HK-2 (cell line): Measurements from ENCODE around the gene GCH1.

Experiments
- DNase-seq: peaks from one replicate; pipeline ENCODE4 v3.0.0-alpha.2; 2018; ENCODE audit not compliant: unreplicated experiment

Gene GCH1

DNA sequence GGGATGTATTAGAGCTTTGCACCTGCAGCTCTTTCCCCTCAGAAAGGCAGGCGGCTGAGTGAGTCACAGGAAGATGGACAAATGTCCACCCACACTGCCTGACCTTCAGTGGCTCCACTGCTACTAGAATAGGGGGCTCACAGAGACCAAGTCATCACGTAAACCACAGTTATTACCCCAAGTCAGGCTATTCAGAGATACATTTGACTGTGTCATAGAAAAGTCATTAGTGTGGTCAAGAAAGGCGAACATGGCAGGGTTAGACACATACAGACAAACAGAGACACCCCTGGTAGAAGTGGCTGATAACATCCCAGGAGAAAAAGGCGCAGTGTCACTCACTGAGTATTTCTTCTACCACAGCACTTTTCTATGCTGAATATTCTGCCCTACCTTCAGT, 36.0 kb downstream of the GCH1 start:
- no peak for DNase-seq

DNA sequence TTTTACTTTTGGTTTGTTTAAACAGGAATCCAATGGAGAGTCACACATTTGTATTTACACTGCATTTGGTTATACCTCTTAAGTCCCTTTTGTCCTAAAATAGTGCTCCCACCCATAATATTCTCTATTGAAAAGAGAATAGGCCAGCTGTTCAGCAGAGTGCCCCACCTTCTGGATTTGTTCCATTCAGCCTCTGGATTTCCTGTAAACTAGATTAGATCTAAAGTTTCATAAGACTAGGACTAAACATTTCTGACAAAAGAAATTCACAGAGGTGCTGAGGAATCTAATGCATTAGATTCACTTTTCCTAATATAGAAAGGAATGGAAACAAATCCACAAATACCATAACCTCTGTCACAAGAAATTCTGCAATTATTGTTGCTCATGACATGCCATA, 38.1 kb downstream of the GCH1 start:
- DNase-seq = no peak

DNA sequence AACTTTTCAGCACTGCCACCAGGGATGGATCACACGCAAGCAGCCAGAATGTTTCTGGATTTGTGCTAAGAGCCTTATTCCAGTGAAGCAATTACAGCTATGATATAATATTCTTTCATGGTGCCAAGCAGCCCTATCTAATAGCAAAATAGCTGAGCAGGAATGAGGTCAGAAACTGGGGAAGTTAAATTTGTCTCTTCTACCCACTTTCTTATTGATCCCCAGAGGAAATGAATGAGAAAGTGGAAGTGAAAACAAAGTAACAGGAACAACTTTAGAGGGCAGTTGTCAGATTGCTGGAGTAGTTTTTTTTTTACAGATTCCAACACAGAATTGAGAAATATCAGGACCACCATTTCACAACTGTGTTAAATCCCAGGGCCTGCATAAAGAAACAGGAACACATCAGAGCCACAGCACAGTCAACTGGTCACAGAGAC, 44.8 kb downstream of the GCH1 start:
- DNase-seq = no peak

DNA sequence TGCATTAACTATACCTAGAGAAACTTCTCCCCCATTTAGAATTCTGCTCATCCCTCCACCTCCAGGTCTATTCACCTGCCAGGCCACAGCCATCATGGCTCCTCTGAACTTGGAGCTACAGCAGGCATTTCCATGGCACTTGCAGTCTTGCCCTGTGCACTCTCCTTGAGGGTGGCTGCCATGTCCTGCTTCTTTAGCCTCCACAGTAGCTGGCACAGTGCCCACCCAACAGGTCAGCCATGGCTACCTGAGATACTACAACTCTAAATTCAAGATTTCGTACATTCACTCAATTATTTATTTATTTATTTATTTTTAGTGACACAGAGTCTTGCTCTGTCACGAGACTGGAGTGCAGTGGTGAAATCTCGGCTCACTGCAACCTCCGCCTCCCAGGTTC, 46.5 kb downstream of the GCH1 start:
- DNase-seq = no peak

DNA sequence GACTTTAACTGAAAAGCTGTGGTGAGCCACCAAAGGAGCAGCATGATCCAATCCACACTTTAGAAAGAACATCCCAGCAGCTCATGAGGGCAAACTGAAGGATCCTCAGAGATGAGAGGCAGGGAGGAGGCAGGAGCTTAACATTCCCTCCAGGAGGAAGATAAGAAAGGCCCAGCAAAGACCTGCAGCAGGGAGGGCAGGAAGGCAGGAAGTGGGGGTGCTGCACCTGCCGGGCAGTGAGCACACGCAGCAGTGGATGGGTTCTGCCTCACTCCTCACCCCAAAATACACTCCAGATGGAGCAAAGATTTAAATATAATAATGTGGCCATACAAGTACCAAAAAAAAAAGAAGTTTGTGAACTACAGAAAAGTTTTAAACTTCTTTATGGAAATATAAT, 48.4 kb downstream of the GCH1 start:
- no peak for DNase-seq

DNA sequence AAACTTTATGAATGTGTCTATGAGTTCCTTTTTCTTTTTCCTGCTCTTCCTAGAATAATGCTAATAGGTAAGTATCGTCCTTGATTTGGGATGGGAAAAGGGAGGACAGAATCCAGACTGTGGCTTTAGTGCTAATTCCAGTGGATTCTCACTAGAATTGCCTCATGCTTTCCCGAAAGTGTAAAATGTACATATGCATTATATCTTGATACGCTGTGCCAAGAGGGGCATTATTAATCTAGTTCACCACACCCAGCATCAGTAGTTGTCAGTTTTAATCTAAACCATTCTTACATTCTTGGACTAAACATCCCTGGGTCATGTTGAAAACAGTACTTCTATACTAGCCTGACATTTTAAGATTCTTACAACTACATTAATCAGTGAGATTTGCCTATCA, 49.3 kb downstream of the GCH1 start:
- DNase-seq = no peak

DNA sequence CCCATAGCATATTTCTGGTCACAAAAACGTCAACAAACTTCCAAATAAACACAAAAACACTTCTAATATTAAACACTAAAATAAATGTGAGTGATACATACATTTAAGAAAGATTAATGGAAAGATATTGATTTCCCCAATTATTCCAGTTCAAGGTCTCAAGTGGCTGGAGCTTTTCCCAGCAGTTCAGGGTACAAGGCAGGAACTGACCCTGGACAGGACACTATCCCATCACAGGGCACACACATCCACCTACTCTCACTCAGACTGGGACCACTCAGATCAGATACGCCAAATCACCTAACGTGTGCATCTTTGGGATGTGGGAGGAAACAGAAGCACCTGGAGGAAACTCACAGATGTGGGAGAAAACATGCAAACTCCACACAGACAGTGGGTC, 50.4 kb downstream of the GCH1 start:
- DNase-seq = no peak

DNA sequence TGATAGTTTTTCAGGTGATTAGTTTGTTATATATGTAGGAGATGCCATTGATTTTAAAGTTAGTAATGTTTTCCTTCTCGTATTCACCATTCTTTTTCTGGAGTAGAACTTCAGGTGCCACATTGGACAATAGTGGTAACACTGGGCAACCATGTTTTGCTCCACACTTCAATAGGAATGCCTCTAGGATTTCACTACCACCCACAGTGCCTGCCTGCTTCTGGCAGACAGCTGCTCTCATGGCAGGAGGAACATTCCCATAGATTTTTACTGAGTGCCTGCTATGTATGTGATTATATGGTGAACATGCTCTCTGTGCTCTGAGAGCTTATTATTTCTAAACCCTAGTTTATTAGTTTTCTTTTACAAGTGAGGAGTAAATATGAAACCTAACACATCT, 53.7 kb downstream of the GCH1 start:
- DNase-seq = no peak

DNA sequence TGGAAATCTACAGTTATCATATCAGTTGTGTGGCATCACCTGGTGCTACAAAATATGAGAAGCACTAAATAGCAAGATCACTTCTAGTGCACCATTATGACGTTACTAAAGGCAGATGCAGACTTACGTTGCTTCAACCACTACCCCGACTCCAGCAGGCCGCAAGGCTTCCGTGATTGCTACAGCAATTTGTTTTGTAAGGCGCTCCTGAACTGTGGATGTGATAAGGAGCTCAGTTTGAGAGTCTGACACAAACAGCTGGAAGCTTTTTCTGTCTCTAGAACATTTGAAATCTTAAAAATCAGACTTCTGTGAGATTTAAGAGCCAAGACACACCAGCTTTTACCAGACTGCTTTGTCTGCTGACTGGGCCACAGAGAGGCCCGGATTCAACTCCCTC, 57.0 kb downstream of the GCH1 start:
- no peak for DNase-seq

DNA sequence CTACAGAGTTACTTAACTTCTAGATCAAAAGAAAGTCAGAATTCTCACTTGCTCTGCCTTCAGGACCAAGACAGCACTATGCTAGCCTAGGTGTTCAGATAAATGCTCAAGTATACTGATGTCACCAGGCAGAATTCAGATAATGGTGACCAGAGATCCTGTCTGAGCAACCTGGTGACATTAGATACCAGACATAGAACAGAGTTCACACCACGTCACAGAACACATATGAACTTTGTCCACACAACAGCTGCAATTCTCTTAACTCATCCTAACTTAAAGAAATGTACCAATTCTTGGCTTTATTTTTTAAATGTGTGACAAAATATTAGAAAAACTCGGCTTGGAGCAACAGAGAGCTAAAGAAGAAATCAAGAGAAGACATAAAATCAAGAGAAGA, 58.1 kb downstream of the GCH1 start:
- DNase-seq = no peak

DNA sequence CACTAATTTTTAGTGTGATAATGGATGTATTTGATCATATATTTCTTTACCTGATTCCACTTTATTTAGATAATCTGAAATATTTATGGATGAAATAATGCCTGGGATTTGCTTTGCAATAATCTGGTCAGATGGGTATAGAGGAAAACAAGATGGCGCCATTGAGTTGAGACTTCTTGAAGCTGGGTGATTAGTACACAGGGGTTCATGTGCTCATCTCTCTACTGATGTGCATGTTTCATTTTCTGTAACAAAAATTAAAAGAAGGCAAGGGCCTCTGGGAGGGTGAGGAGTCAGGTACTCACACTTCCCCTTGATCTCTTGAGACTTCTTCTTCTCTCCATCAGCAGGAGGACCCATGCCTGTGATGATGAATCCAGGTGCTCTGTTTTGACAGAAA, 61.8 kb downstream of the GCH1 start:
- DNase-seq = no peak

DNA sequence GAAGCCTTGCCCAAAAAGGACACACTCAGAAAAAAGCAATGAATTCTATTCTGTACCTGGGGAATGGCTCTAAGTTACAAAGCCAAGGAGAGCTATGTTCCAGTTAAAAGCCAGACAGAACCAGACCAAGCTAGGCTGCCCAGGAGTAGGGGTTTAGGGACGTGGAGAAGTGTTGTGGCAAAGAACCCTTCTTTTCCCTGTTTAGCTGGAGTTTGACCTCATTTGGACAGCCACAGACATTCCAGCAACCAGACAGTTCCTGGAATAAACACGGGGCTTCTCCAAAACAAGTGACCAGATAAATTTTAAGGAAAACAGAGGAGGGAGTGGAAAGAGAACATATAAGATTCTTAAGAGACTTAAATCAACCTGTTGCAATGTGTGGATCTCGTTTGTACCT, 62.3 kb downstream of the GCH1 start:
- no peak for DNase-seq

DNA sequence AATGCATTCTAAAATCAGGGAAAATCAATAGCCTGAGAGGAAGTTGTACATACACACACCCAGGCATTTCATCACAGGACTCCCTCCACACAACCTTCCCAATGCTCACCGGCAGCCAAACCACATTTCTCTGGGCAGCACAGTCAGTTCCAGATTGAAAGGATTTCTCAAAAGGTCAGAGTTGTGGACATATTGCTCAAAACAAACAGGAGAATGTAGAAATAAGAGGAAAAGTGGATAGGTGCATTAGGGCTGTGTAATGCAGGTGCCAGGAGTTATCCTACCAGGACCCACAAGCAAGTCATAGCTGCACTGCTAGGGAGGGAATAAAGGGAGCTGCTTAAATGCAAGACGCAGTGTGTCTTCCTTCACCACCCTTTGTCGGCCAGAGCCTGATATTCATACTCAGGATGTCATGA, 62.9 kb downstream of the GCH1 start:
- DNase-seq = no peak

DNA sequence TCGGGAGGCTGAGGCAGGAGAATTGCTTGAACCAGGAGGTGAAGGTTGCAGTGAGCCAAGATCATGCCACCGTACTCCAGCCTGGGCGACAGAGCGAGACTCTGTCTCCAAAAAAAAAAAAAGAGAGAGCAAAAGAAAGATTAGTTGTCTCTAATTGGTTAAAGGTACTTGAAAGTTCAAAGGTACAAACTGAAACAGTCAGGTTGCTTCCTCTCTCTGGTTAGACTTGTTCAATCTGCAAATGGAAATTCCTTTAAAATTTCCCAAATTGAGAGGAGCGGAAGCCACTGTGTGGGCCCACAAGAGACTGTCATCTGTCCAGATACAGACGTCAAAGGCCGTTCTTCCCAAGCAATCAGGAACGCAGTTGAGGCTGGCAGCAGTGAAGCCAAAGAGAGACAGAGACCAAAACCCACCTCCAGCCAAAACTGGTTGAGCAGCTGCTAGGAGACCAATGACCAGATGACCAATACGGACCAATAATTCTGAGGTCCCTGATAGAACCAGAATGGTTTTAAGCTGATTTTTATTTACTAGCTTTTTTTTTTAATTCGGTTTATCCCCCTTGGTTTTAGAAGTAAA, 63.6 kb downstream of the GCH1 start:
- no peak for DNase-seq

DNA sequence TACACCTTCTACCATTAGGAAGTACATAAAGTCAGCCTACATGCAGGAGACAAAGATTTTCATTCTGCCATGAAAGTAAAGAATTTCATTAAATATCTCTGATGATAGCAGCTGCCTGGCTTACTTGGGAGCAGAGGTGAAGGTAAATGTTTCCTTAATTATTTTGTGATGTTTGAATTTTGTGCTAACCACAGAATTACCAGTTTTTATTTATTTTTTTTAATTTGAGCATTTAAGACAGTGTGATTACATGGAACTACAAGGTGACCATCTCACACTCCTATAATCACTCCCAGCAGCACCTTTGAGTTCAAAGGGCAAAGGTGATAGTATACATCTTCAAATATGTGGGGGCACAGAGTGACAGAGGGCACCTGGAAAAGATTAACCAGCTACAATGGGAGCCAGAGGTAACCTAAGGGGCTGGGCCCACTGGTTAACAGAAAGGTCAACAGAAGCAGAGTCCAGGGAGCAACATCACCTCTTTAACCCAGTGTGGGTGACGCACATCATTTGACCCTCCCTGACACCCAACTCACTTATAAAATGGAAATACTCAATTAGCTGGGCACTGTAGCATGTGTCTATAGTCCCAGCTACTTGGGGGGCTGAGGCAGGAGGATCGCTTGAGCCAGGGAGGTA, 65.0 kb downstream of the GCH1 start:
- DNase-seq = no peak

DNA sequence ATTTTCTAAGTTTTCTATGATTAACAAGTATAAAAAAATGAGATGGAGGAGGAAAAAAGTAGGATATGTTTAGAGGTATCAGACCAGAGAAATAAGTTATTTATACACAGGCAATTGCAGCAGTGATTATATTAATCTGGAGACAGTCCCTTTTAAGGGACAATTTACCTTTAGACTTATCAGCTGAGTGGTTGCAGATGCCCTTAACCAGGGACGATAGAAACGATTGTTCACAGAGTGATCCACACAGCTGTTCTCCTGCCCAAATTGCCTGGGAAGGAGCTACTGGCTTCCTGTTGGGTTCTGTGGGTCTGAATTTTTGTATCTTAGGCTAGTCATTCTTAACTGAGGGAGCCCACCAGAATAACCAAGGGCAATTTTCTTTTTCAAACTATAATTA, 66.4 kb downstream of the GCH1 start:
- DNase-seq = no peak

DNA sequence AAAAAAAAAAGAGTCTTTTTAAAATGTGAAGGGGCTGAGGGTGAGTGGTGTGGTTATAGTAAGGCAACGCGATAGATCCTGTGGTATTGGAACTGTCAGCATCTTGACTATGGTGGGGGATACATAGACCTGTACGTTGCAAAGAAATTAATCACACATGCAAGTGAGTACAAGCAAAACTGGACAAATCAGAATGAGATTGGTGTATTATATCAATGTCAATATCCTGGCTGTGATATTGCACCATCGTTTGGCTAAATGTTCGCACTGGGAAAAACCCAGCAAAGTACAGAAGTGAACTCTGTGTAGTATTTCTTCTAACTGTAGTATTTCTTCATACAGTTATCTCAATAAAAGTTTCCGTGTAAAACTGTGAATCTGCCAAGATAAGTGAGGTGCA, 67.9 kb downstream of the GCH1 start:
- no peak for DNase-seq

DNA sequence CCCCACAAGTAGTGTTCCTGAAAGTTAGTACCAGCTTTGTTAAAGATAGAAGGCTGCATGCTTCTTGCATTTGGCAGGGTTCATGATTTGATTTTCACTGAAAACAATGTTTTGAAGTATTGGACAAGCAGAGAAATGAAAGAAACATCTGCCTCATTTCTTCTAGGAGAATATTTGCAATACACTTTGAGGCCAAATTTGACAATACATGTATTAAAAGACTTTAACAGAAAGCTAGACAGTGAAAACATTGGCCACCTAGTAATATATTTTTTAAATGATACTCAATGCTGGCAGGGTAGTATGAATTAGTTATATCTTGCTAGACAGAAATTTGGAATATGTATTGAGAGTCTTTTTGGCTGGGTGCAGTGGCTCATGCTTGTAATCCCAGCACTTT, 68.5 kb downstream of the GCH1 start:
- DNase-seq = no peak

DNA sequence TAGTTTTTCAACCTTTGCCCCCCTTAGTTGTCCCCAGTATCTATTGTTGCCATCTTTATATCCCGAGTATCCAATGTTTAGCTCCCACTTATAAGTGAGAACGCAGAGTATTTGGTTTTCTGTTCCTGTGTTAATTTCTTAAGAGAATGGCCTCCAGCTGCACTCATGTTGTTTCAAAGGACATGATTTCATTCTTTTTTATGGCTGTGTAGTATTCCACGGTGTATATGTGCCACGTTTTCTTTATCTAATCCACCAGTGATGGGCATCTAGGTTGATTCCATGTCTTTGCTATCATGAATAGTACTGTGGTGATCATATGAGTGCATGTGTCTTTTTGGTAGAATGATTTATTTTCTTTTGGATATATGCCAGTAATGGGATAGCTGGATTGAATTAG, 72.0 kb downstream of the GCH1 start:
- DNase-seq = no peak

DNA sequence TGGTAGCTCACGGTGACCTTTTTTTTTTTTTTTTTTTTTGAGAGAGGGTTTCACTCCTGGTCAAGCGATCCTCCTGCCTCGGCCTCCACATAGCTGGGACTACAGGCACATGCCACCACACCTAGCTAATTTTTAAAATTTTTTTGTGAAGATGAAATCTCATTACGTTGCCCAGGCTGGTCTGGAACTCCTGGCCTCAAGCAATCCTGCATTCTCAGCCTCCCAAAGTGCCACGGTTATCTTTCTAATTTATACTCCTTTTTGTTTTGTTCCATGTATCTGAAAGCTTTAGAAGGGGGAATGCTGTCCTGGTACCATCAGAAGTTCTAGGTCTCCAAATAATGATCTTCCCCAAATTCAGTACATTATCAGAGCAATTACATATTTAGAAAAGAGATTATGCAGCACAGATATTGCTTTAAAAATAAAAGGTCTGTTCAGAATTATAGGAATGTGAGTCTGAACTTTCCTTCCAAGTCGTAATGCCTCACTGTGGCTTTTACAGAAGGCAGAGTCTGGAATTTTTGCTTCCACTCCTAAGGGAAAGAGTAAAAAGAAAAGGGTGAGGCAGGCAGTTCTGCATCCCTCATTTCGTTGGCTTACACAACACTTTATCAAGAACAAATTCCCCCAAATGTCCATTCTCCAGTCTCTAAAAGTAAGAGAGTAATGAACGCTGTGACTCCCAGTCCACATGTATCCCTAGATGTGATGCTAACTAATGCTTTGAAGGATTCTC, 73.0 kb downstream of the GCH1 start:
- DNase-seq = no peak

DNA sequence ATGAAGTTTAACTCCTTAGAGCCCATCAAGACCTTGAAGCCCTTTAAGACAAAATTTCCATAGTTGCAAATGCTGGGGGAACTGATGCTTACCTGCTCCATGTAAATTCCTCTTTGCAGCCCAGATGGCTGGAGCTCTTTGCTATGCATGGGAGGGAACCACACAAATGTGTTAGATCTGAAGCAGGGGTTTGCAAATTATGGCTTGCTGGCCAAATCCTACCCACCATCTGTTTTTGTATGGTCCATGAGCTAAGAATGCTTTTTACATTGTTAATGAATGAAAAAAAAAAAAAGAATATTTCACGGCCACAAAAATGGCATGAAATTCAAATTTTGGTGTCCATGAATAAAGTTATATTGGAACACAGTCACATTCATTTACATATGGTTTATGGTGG, 74.6 kb downstream of the GCH1 start:
- DNase-seq = no peak

DNA sequence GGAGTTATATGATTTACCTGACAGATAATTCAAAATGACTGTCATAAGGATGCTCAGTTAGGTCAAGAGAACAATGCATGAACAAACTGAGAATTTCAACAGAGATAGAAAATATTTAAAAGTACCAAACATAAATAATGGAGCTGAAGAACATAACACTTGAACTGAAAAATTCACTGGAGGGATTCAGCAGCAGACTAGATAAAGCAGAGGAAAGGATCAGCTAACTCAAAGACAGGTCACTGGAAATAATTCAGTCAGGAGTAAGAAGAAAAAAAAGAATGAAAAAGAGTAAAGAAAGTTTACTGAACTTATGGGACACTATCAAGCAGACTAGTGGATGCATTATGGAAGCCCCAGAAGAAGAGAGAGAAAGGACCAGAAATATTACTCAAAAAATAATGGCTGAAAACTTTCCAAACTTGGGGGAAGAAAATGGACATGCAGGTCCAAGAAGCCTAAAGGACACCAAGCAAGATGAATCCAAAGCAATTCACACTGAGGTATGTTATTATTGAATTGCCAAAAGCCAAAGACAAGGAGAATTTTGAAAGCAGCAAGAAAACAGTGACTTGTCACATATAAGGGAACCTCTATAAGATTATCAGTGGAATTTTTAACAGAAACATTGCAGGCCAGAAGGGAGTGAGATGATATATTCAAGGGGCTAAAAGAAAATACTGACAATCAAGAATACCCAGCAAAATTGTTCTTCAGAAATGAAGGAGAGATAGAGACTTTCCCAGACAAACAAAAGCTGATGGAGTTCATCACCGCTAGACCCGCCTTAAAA, 78.7 kb downstream of the GCH1 start:
- no peak for DNase-seq

DNA sequence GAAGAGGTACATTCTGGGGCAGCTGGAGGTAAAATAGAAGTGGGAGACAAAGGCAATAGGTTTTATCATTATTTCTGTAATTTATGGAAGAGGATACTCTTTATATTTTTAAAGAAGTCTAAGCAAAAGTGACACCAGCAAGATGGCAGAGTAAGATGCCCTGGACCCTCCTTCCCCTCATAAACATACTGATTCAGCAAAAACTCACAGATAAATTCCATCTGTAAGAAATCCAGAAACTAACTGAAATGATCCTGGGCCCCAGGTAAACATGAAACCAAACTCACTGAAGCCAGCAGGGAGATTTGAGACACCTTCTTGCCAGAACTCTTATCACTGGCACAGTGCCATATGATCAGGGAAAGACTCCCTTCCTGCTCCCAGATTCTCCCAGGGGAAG, 79.9 kb downstream of the GCH1 start:
- no peak for DNase-seq
